WTC11 (cell line): ENCODE measurements around the gene ABR. TPM values are rescaled to one million over a fixed set of nuclear protein-coding genes. Genes with fewer than 3 reads are reported as not detected.

Experiments used
- ATAC-seq: fragments of 200-7000 bp; cut with Tn5 transposase; 2 replicates; pipeline ENCODE4 v1.10.0; 2021; ENCODE audit warnings: mild to moderate bottlenecking, moderate library complexity
- CTCF ChIA-PET: fragments of 300-600 bp; sonication (Branson Sonifier 250); formaldehyde crosslinking; loops from one replicate; lab custom pipeline; 2021; ENCODE audit warnings: antibody characterized with exemption; lab: Charles Lee
- POLR2A ChIA-PET: fragments of 350-600 bp; sonication (Branson Sonifier 250); formaldehyde crosslinking; loops from one replicate; lab custom pipeline; 2021; ENCODE audit warnings: antibody characterized with exemption; lab: Charles Lee
- DNase-seq: peaks from one replicate; pipeline ENCODE4 v3.0.0; 2021; ENCODE audit warnings: low spot score
- H3K27ac Mint-ChIP-seq: 2 replicates; pipeline ENCODE4 v1.8.0; 2021; ENCODE audit warnings: mixed read lengths
- H3K27me3 Mint-ChIP-seq: 2 replicates; pipeline ENCODE4 v1.8.0; 2021; ENCODE audit warnings: low read depth, mild to moderate bottlenecking, moderate library complexity, mixed read lengths
- H3K36me3 Mint-ChIP-seq: 2 replicates; pipeline ENCODE4 v1.8.0; 2021; ENCODE audit warnings: mixed read lengths
- H3K4me1 Mint-ChIP-seq: 2 replicates; pipeline ENCODE4 v1.8.0; 2022; ENCODE audit warnings: mixed read lengths
- H3K4me3 Mint-ChIP-seq: 2 replicates; pipeline ENCODE4 v1.8.0; 2021; ENCODE audit warnings: mild to moderate bottlenecking, moderate library complexity, mixed read lengths
- H3K9me3 Mint-ChIP-seq: 2 replicates; pipeline ENCODE4 v1.8.0; 2021; ENCODE audit warnings: mixed read lengths
- CBFB ChIP-seq: sonication (generic); formaldehyde crosslinking; IDR thresholded peaks from 2 replicates; pipeline ENCODE4 v1.8.1; 2022; ENCODE audit warnings: mild to moderate bottlenecking, low read depth, missing genetic modification reagents
- ELF4 ChIP-seq: sonication (generic); formaldehyde crosslinking; IDR thresholded peaks from 2 replicates; pipeline ENCODE4 v1.8.1; 2022; ENCODE audit warnings: low read depth, mild to moderate bottlenecking, moderate library complexity, missing genetic modification reagents
- FOXP1 ChIP-seq: sonication (generic); formaldehyde crosslinking; IDR thresholded peaks from 2 replicates; pipeline ENCODE4 v1.8.0; 2022; ENCODE audit warnings: missing genetic modification reagents, mild to moderate bottlenecking, moderate library complexity, borderline replicate concordance
- HMGA2 ChIP-seq: fragments of 250-450 bp; sonication (Bioruptor Pico); IDR thresholded peaks from 2 replicates; pipeline ENCODE4 v1.4.0; 2021; ENCODE audit warnings: mild to moderate bottlenecking, moderate library complexity
- JAZF1 ChIP-seq: fragments of 250-450 bp; sonication (Bioruptor Pico); IDR thresholded peaks from 2 replicates; pipeline ENCODE4 v1.9.0; 2021; ENCODE audit warnings: moderate library complexity, mild to moderate bottlenecking, inconsistent platforms
- NFATC4 ChIP-seq: fragments of 250-450 bp; sonication (Bioruptor Pico); IDR thresholded peaks from 2 replicates; pipeline ENCODE4 v1.9.0; 2021; ENCODE audit warnings: mild to moderate bottlenecking
- NR1H2 ChIP-seq: sonication (generic); formaldehyde crosslinking; IDR thresholded peaks from 2 replicates; pipeline ENCODE4 v1.9.0; 2021; ENCODE audit warnings: mild to moderate bottlenecking, moderate library complexity, missing genetic modification reagents
- SOX15 ChIP-seq: fragments of 250-450 bp; sonication (Bioruptor Pico); IDR thresholded peaks from 2 replicates; pipeline ENCODE4 v1.9.0; 2021; ENCODE audit warnings: mild to moderate bottlenecking
- ZNF317 ChIP-seq: sonication (generic); formaldehyde crosslinking; IDR thresholded peaks from 2 replicates; pipeline ENCODE4 v1.8.1; 2023; ENCODE audit warnings: low read depth, mild to moderate bottlenecking, moderate library complexity, missing genetic modification reagents, borderline replicate concordance
- ZNF396 ChIP-seq: fragments of 250-450 bp; sonication (Bioruptor Pico); IDR thresholded peaks from 2 replicates; pipeline ENCODE4 v1.8.0; 2021; ENCODE audit warnings: mild to moderate bottlenecking, moderate library complexity, borderline replicate concordance
- ZNF423 ChIP-seq: fragments of 250-450 bp; sonication (Bioruptor Pico); IDR thresholded peaks from 2 replicates; pipeline ENCODE4 v2.1.2; 2022; ENCODE audit warnings: mild to moderate bottlenecking, moderate library complexity
- total RNA-seq: library from RNA; stranded (reverse); gene quantifications from 3 replicates; pipeline ENCODE4 v1.2.3, GENCODE V29; 2021
- TF ChIP-seq, protein P1 (sequence below): fragments of 250-450 bp; sonication (Bioruptor Pico); IDR thresholded peaks from 2 replicates; pipeline ENCODE4 v1.8.0; 2021; ENCODE audit warnings: mild to moderate bottlenecking
- TF ChIP-seq, protein P2 (sequence below): sonication (generic); formaldehyde crosslinking; IDR thresholded peaks from 2 replicates; pipeline ENCODE4 v1.8.0; 2023; ENCODE audit warnings: missing genetic modification reagents, mild to moderate bottlenecking, borderline replicate concordance
- TF ChIP-seq, protein P3 (sequence below): sonication (generic); formaldehyde crosslinking; IDR thresholded peaks from 2 replicates; pipeline ENCODE4 v1.8.0; 2022; ENCODE audit warnings: mild to moderate bottlenecking, missing genetic modification reagents
- TF ChIP-seq, protein P4 (sequence below): sonication (generic); formaldehyde crosslinking; IDR thresholded peaks from 2 replicates; pipeline ENCODE4 v1.8.0; 2022; ENCODE audit warnings: missing genetic modification reagents
- TF ChIP-seq, protein P5 (sequence below): sonication (generic); formaldehyde crosslinking; IDR thresholded peaks from 2 replicates; pipeline ENCODE4 v1.8.1; 2023; ENCODE audit warnings: mild to moderate bottlenecking, missing genetic modification reagents, borderline replicate concordance

The ABR gene
- total RNA-seq, 1 experiment from 2014 or later, result 38.0 TPM

DNA sequence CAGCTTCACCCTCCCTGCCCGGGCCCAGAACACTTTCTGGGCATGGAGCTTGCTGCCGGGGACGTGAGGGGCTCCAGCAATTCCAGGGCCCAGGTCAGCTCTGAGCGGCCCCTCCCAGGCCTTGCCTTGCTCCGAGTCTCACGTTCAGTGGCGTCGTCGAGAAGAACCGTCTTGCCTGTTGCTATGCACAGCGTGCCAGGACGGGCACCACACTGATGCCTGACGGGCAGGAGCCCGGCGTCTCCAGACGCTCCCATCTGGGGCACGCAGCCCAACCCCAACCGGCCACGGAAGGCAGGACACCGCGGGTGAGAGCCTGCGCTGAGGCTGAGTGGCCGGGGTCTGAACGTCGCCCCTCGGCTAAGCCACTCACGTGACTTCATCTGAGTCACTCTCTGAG lies 155.7 kb downstream of the ABR start (continued):
- no peak for TF ChIP-seq JAZF1 (CRISPR knock-in tag)

DNA sequence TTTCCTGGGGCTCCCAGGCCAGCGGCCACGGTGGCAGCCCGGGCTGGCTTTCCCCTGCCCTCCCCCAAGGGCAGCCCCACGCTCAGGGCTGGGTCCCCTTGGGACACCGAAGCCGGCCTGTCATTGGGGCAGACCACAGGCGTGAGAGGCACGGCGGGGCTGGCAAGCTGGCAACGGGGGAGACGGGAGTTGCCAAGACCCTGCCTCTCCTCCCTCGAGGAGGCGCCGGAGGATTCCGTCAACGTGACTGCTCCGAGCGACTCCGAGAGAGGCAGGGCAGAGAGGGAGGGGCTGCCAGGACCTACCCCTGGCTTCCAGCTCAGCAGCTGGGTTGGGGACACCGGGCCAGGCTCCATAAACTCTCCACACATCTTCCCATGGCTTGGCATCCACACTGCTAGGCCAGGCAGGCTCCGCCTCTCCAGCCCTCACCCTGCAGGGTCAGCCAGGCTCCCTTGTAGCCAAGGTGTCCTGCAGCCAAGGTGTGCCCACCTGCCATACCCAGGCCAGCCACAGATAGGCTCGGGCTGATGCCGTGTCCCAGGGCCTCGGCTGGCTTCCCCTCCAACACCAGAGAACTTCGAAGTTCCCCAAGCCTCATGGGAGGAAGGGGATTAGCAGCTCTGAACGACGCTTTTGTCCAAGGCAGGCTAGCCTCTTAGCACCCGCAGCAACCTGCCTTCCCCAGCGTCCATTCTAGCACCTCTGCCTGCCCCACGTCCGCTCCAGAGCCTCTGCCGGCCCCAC lies 157.3 kb downstream of the ABR start:
- no peak for TF ChIP-seq ZNF317
- TF ChIP-seq, protein P1, sequence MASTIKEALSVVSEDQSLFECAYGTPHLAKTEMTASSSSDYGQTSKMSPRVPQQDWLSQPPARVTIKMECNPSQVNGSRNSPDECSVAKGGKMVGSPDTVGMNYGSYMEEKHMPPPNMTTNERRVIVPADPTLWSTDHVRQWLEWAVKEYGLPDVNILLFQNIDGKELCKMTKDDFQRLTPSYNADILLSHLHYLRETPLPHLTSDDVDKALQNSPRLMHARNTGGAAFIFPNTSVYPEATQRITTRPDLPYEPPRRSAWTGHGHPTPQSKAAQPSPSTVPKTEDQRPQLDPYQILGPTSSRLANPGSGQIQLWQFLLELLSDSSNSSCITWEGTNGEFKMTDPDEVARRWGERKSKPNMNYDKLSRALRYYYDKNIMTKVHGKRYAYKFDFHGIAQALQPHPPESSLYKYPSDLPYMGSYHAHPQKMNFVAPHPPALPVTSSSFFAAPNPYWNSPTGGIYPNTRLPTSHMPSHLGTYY, result no peak
- no peak for TF ChIP-seq HMGA2 (CRISPR knock-in tag)
- ChIA-PET CTCF (interaction anchor here (1.3 to 3.1 kb wide), 2 partner anchors 34 to 36 kb away, joined by 3 to 14 read pairs; no protein-coding TSS in a partner anchor), POLR2A (no interaction called here)
- Mint-ChIP-seq H3K4me1 (no peaks in the 10 kb centered on the region), H3K27me3 (no peaks in the 10 kb centered on the region), H3K27ac (0 out of 2 replicates have a peak overlapping the region, but pooled peaks have one; percentile 15), H3K36me3 (no peaks in the 10 kb centered on the region), H3K4me3 (no peak overlapping the region), H3K9me3 (no peaks in the 10 kb centered on the region)
- ATAC-seq (0 out of 2 replicates have a peak, but pooled peaks have one; percentile 33), DNase-seq (no peak)

DNA sequence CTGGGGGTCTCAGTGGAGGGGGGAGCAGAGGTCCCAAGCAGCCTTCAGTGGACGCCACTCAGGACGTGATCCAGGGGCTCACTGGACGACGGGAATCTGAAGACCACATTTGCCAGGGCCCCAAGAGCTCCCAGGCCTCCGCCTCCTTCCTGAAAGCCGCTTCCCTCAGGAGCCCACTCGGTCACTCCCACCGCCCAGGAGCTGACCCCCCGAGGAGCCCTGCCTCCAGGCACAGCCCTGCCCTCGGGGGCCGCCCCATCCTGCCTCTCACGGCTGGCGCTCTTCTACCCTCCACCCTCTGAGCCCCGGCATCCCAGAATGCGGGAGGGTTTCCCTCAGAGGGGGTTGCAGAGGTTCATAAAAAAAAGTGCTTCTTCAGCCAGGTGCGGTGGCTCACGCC lies 158.6 kb downstream of the ABR start:
- no peak for ATAC-seq
- TF ChIP-seq, protein P2, sequence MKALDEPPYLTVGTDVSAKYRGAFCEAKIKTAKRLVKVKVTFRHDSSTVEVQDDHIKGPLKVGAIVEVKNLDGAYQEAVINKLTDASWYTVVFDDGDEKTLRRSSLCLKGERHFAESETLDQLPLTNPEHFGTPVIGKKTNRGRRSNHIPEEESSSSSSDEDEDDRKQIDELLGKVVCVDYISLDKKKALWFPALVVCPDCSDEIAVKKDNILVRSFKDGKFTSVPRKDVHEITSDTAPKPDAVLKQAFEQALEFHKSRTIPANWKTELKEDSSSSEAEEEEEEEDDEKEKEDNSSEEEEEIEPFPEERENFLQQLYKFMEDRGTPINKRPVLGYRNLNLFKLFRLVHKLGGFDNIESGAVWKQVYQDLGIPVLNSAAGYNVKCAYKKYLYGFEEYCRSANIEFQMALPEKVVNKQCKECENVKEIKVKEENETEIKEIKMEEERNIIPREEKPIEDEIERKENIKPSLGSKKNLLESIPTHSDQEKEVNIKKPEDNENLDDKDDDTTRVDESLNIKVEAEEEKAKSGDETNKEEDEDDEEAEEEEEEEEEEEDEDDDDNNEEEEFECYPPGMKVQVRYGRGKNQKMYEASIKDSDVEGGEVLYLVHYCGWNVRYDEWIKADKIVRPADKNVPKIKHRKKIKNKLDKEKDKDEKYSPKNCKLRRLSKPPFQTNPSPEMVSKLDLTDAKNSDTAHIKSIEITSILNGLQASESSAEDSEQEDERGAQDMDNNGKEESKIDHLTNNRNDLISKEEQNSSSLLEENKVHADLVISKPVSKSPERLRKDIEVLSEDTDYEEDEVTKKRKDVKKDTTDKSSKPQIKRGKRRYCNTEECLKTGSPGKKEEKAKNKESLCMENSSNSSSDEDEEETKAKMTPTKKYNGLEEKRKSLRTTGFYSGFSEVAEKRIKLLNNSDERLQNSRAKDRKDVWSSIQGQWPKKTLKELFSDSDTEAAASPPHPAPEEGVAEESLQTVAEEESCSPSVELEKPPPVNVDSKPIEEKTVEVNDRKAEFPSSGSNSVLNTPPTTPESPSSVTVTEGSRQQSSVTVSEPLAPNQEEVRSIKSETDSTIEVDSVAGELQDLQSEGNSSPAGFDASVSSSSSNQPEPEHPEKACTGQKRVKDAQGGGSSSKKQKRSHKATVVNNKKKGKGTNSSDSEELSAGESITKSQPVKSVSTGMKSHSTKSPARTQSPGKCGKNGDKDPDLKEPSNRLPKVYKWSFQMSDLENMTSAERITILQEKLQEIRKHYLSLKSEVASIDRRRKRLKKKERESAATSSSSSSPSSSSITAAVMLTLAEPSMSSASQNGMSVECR (CRISPR knock-in tag), result no peak
- TF ChIP-seq ELF4 (CRISPR knock-in tag), result no peak
- TF ChIP-seq CBFB (CRISPR knock-in tag), result no peak
- TF ChIP-seq, protein P3, sequence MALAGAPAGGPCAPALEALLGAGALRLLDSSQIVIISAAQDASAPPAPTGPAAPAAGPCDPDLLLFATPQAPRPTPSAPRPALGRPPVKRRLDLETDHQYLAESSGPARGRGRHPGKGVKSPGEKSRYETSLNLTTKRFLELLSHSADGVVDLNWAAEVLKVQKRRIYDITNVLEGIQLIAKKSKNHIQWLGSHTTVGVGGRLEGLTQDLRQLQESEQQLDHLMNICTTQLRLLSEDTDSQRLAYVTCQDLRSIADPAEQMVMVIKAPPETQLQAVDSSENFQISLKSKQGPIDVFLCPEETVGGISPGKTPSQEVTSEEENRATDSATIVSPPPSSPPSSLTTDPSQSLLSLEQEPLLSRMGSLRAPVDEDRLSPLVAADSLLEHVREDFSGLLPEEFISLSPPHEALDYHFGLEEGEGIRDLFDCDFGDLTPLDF, result no peak
- TF ChIP-seq, protein P4, sequence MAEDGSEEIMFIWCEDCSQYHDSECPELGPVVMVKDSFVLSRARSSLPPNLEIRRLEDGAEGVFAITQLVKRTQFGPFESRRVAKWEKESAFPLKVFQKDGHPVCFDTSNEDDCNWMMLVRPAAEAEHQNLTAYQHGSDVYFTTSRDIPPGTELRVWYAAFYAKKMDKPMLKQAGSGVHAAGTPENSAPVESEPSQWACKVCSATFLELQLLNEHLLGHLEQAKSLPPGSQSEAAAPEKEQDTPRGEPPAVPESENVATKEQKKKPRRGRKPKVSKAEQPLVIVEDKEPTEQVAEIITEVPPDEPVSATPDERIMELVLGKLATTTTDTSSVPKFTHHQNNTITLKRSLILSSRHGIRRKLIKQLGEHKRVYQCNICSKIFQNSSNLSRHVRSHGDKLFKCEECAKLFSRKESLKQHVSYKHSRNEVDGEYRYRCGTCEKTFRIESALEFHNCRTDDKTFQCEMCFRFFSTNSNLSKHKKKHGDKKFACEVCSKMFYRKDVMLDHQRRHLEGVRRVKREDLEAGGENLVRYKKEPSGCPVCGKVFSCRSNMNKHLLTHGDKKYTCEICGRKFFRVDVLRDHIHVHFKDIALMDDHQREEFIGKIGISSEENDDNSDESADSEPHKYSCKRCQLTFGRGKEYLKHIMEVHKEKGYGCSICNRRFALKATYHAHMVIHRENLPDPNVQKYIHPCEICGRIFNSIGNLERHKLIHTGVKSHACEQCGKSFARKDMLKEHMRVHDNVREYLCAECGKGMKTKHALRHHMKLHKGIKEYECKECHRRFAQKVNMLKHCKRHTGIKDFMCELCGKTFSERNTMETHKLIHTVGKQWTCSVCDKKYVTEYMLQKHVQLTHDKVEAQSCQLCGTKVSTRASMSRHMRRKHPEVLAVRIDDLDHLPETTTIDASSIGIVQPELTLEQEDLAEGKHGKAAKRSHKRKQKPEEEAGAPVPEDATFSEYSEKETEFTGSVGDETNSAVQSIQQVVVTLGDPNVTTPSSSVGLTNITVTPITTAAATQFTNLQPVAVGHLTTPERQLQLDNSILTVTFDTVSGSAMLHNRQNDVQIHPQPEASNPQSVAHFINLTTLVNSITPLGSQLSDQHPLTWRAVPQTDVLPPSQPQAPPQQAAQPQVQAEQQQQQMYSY, result no peak
- TF ChIP-seq, protein P5, sequence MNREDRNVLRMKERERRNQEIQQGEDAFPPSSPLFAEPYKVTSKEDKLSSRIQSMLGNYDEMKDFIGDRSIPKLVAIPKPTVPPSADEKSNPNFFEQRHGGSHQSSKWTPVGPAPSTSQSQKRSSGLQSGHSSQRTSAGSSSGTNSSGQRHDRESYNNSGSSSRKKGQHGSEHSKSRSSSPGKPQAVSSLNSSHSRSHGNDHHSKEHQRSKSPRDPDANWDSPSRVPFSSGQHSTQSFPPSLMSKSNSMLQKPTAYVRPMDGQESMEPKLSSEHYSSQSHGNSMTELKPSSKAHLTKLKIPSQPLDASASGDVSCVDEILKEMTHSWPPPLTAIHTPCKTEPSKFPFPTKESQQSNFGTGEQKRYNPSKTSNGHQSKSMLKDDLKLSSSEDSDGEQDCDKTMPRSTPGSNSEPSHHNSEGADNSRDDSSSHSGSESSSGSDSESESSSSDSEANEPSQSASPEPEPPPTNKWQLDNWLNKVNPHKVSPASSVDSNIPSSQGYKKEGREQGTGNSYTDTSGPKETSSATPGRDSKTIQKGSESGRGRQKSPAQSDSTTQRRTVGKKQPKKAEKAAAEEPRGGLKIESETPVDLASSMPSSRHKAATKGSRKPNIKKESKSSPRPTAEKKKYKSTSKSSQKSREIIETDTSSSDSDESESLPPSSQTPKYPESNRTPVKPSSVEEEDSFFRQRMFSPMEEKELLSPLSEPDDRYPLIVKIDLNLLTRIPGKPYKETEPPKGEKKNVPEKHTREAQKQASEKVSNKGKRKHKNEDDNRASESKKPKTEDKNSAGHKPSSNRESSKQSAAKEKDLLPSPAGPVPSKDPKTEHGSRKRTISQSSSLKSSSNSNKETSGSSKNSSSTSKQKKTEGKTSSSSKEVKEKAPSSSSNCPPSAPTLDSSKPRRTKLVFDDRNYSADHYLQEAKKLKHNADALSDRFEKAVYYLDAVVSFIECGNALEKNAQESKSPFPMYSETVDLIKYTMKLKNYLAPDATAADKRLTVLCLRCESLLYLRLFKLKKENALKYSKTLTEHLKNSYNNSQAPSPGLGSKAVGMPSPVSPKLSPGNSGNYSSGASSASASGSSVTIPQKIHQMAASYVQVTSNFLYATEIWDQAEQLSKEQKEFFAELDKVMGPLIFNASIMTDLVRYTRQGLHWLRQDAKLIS, result no peak
- no peak for TF ChIP-seq NR1H2 (CRISPR knock-in tag)
- TF ChIP-seq NFATC4 (CRISPR knock-in tag), result no peak
- TF ChIP-seq ZNF396 (CRISPR knock-in tag), result no peak
- TF ChIP-seq ZNF423 (CRISPR knock-in tag), result no peak
- no peak for TF ChIP-seq SOX15 (CRISPR knock-in tag)
- TF ChIP-seq FOXP1 (CRISPR knock-in tag), result no peak

More for the DNA sequence above, 158.6 kb downstream of the ABR start:
- H3K36me3 Mint-ChIP-seq, result no peaks in the 10 kb centered on the region
- POLR2A ChIA-PET, result no interaction called here
- H3K4me1 Mint-ChIP-seq, result no peaks in the 10 kb centered on the region
- H3K4me3 Mint-ChIP-seq, result no peak overlapping the region
- H3K27me3 Mint-ChIP-seq, result no peaks in the 10 kb centered on the region
- H3K27ac Mint-ChIP-seq, result no peak overlapping the region
- DNase-seq, result no peak
- no peaks in the 10 kb centered on the region for H3K9me3 Mint-ChIP-seq
- CTCF ChIA-PET, result interaction anchor here (3.1 kb wide), 1 partner anchor 35 kb away, joined by 14 read pairs; no protein-coding TSS in a partner anchor
